ENCODE data around the gene CDH22.

Gene CDH22

DNA sequence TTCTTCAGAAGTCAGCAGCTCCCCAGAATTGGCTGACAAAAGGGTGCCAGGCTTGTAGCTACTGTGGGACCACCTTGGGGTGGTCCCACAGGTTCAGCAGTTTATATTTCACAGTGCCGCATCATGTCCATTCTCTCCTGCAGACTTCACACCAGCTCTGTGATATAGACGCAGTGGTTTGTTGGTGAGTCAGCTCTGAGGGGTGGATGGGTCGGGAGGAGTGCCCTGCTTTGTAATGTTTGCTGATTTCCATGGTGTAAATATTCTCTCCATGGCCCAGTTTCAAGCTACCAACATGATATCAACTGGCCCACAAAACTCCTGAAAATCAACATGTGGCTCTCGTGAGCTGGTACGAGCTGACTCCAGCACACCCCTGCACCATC lies 78.2 kb downstream of the CDH22 start:
- Histone ChIP-seq H3K9ac (no peak overlapping the region), H2AFZ (no peak overlapping the region), H3K36me3 (ENCODE audit: control insufficient read depth, insufficient read depth, low read length) (no peaks in the 10 kb centered on the region), H3K79me2 (no peaks in the 10 kb centered on the region), H3K4me3 (ENCODE audit: low read depth, low read length) (no peak overlapping the region), H3K27me3 (ENCODE audit: control insufficient read depth, insufficient read depth, low read length) (no peaks in the 10 kb centered on the region), H3K4me2 (ENCODE audit: low read length) (no peak overlapping the region), H3K4me1 (peaks cover 15% of the 10 kb centered on the region), H3K9me3 (ENCODE audit: control insufficient read depth, low read length) (no peaks in the 10 kb centered on the region), H3K27ac (no peak overlapping the region)
- TF ChIP-seq, protein P1, sequence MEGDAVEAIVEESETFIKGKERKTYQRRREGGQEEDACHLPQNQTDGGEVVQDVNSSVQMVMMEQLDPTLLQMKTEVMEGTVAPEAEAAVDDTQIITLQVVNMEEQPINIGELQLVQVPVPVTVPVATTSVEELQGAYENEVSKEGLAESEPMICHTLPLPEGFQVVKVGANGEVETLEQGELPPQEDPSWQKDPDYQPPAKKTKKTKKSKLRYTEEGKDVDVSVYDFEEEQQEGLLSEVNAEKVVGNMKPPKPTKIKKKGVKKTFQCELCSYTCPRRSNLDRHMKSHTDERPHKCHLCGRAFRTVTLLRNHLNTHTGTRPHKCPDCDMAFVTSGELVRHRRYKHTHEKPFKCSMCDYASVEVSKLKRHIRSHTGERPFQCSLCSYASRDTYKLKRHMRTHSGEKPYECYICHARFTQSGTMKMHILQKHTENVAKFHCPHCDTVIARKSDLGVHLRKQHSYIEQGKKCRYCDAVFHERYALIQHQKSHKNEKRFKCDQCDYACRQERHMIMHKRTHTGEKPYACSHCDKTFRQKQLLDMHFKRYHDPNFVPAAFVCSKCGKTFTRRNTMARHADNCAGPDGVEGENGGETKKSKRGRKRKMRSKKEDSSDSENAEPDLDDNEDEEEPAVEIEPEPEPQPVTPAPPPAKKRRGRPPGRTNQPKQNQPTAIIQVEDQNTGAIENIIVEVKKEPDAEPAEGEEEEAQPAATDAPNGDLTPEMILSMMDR (IDR thresholded peaks at IDR 0.05), result no peak

GRCh38 chr20:46229478-46230105 lies 78.7 kb downstream of the CDH22 start:
- Histone ChIP-seq H3K36me3 (ENCODE audit: control insufficient read depth, insufficient read depth, low read length) (no peaks in the 10 kb centered on the region), H3K79me2 (no peaks in the 10 kb centered on the region), H3K4me3 (ENCODE audit: low read depth, low read length) (no peak overlapping the region), H3K27me3 (ENCODE audit: control insufficient read depth, insufficient read depth, low read length) (no peaks in the 10 kb centered on the region), H3K4me1 (peaks cover 15% of the 10 kb centered on the region), H3K27ac (no peak overlapping the region), H2AFZ (no peak overlapping the region), H3K9me3 (ENCODE audit: control insufficient read depth, low read length) (no peaks in the 10 kb centered on the region), H3K9ac (no peak overlapping the region), H3K4me2 (ENCODE audit: low read length) (no peak overlapping the region)
- TF ChIP-seq, protein P1 (IDR thresholded peaks at IDR 0.05), result no peak

- Histone ChIP-seq H3K4me3 (ENCODE audit: low read depth, low read length) (no peak overlapping the region), H3K9me3 (ENCODE audit: control insufficient read depth, low read length) (no peaks in the 10 kb centered on the region), H3K79me2 (no peaks in the 10 kb centered on the region), H3K4me1 (peaks cover 22% of the 10 kb centered on the region), H2AFZ (peak overlapping the region; percentile 57), H3K36me3 (ENCODE audit: control insufficient read depth, insufficient read depth, low read length) (no peaks in the 10 kb centered on the region), H3K27ac (no peak overlapping the region), H3K27me3 (ENCODE audit: control insufficient read depth, insufficient read depth, low read length) (no peaks in the 10 kb centered on the region), H3K4me2 (ENCODE audit: low read length) (no peak overlapping the region), H3K9ac (no peak overlapping the region)
- TF ChIP-seq, protein P1 (IDR thresholded peaks at IDR 0.05), result no peak
These were observed 79.6 kb downstream of the CDH22 start for GRCh38 chr20:46228670-46229069.

GRCh38 chr20:46227272-46227767 lies 81.0 kb downstream of the CDH22 start:
- Histone ChIP-seq H3K27ac (no peak overlapping the region), H3K4me3 (ENCODE audit: low read depth, low read length) (no peak overlapping the region), H3K9ac (no peak overlapping the region), H3K9me3 (ENCODE audit: control insufficient read depth, low read length) (no peaks in the 10 kb centered on the region), H3K27me3 (ENCODE audit: control insufficient read depth, insufficient read depth, low read length) (no peaks in the 10 kb centered on the region), H3K36me3 (ENCODE audit: control insufficient read depth, insufficient read depth, low read length) (no peaks in the 10 kb centered on the region), H3K4me2 (ENCODE audit: low read length) (no peak overlapping the region), H3K4me1 (peaks cover 34% of the 10 kb centered on the region), H3K79me2 (no peaks in the 10 kb centered on the region), H2AFZ (no peak overlapping the region)
- TF ChIP-seq, protein P1 (IDR thresholded peaks at IDR 0.05), result no peak

GRCh38 chr20:46226602-46227001 lies 81.7 kb downstream of the CDH22 start:
- H3K27me3 ChIP-seq (ENCODE audit: control insufficient read depth, insufficient read depth, low read length), result no peaks in the 10 kb centered on the region
- H3K9me3 ChIP-seq (ENCODE audit: control insufficient read depth, low read length), result no peaks in the 10 kb centered on the region
- H3K36me3 ChIP-seq (ENCODE audit: control insufficient read depth, insufficient read depth, low read length), result no peaks in the 10 kb centered on the region
- H3K4me2 ChIP-seq (ENCODE audit: low read length), result no peak overlapping the region
- TF ChIP-seq, protein P1 (IDR thresholded peaks at IDR 0.05), result no peak
- no peak overlapping the region for H2AFZ ChIP-seq
- H3K27ac ChIP-seq, result no peak overlapping the region
- peaks cover 42% of the 10 kb centered on the region for H3K4me1 ChIP-seq
- no peaks in the 10 kb centered on the region for H3K79me2 ChIP-seq
- no peak overlapping the region for H3K9ac ChIP-seq
- H3K4me3 ChIP-seq (ENCODE audit: low read depth, low read length), result no peak overlapping the region

Data from parathyroid adenoma (tissue), 2 donors.